ENCODE measurements around the gene WASF3. TPM values are rescaled to one million over a fixed set of nuclear protein-coding genes. Genes with fewer than 3 reads are reported as not detected.

WASF3 gene
- total RNA-seq, 1 experiment from 2014 or later = 4.6 TPM

DNA sequence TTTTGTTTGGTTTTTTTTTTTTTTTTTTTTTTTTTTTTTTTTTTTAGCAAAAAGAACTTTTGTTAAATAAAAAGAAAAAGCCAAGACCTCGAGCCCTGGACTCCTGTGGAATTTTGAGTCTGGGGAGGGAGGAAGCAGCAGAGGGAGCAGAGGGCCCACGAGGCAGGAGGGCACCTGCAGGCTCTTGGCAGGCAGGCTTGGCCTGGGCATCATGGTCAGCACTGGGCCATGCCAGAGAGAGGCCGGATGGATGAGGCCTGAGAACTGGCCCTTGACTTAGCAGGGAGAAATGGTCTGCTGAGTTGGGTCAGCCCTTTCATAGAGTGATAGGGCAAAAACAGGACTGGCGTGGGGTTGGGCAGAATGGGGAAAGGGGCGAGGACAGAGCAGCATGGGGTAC lies 102.7 kb downstream of the WASF3 start:
- Histone ChIP-seq H3K4me1 (ENCODE audit: insufficient read depth, low read length, poor library complexity, severe bottlenecking) (no peaks in the 10 kb centered on the region), H3K4me3 (ENCODE audit: low read depth, low read length, poor library complexity, severe bottlenecking) (no peak overlapping the region), H3K27ac (ENCODE audit: low read depth, low read length, poor library complexity, severe bottlenecking) (no peak overlapping the region), H3K9me3 (ENCODE audit: low read depth, low read length, poor library complexity, severe bottlenecking) (no peaks in the 10 kb centered on the region), H3K36me3 (ENCODE audit: insufficient read depth, low read length, poor library complexity, severe bottlenecking) (no peaks in the 10 kb centered on the region), H3K27me3 (replicated peaks; ENCODE audit: insufficient read depth, low read depth, low read length, poor library complexity) (no peaks in the 10 kb centered on the region)
- CTCF ChIA-PET = no interaction called here
- intact Hi-C loops (cut with micrococcal nuclease; ENCODE audit: unreplicated experiment) = no loop called here
- BruUV-seq (replicated peaks) = no TSS peak
- DNase-seq (ENCODE audit: low spot score) = no peak
- POLR2A ChIA-PET (ENCODE audit: low non-redundant PET) = no interaction called here
- no peak for TF ChIP-seq EZH2 (IDR thresholded peaks at IDR 0.05; ENCODE audit: borderline replicate concordance, low read depth, low read length, poor library complexity, severe bottlenecking)
- TF ChIP-seq, protein P1, sequence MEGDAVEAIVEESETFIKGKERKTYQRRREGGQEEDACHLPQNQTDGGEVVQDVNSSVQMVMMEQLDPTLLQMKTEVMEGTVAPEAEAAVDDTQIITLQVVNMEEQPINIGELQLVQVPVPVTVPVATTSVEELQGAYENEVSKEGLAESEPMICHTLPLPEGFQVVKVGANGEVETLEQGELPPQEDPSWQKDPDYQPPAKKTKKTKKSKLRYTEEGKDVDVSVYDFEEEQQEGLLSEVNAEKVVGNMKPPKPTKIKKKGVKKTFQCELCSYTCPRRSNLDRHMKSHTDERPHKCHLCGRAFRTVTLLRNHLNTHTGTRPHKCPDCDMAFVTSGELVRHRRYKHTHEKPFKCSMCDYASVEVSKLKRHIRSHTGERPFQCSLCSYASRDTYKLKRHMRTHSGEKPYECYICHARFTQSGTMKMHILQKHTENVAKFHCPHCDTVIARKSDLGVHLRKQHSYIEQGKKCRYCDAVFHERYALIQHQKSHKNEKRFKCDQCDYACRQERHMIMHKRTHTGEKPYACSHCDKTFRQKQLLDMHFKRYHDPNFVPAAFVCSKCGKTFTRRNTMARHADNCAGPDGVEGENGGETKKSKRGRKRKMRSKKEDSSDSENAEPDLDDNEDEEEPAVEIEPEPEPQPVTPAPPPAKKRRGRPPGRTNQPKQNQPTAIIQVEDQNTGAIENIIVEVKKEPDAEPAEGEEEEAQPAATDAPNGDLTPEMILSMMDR (conservative IDR thresholded peaks at IDR 0.05; ENCODE audit: low read depth, low read length) = no peak

GRCh38 chr13:26660766-26661165 lies 103.3 kb downstream of the WASF3 start:
- Histone ChIP-seq H3K36me3 (ENCODE audit: insufficient read depth, low read length, poor library complexity, severe bottlenecking) (no peaks in the 10 kb centered on the region), H3K4me3 (ENCODE audit: low read depth, low read length, poor library complexity, severe bottlenecking) (no peak overlapping the region), H3K27ac (ENCODE audit: low read depth, low read length, poor library complexity, severe bottlenecking) (no peak overlapping the region), H3K4me1 (ENCODE audit: insufficient read depth, low read length, poor library complexity, severe bottlenecking) (no peaks in the 10 kb centered on the region), H3K27me3 (replicated peaks; ENCODE audit: insufficient read depth, low read depth, low read length, poor library complexity) (no peaks in the 10 kb centered on the region), H3K9me3 (ENCODE audit: low read depth, low read length, poor library complexity, severe bottlenecking) (no peaks in the 10 kb centered on the region)
- no peak for DNase-seq (ENCODE audit: low spot score)
- TF ChIP-seq, protein P1 (conservative IDR thresholded peaks at IDR 0.05; ENCODE audit: low read depth, low read length) = no peak
- TF ChIP-seq EZH2 (IDR thresholded peaks at IDR 0.05; ENCODE audit: borderline replicate concordance, low read depth, low read length, poor library complexity, severe bottlenecking) = no peak
- ChIA-PET CTCF (no interaction called here), POLR2A (ENCODE audit: low non-redundant PET) (no interaction called here)
- intact Hi-C loops (cut with micrococcal nuclease; ENCODE audit: unreplicated experiment) = no loop called here
- no TSS peak for BruUV-seq (replicated peaks)

GRCh38 chr13:26663791-26664190 lies 106.3 kb downstream of the WASF3 start:
- H3K4me3 ChIP-seq (ENCODE audit: low read depth, low read length, poor library complexity, severe bottlenecking) = no peak overlapping the region
- intact Hi-C loops (cut with micrococcal nuclease; ENCODE audit: unreplicated experiment) = no loop called here
- no peaks in the 10 kb centered on the region for H3K4me1 ChIP-seq (ENCODE audit: insufficient read depth, low read length, poor library complexity, severe bottlenecking)
- H3K9me3 ChIP-seq (ENCODE audit: low read depth, low read length, poor library complexity, severe bottlenecking) = no peaks in the 10 kb centered on the region
- no peaks in the 10 kb centered on the region for H3K27me3 ChIP-seq (replicated peaks; ENCODE audit: insufficient read depth, low read depth, low read length, poor library complexity)
- no peaks in the 10 kb centered on the region for H3K36me3 ChIP-seq (ENCODE audit: insufficient read depth, low read length, poor library complexity, severe bottlenecking)
- TF ChIP-seq, protein P1 (conservative IDR thresholded peaks at IDR 0.05; ENCODE audit: low read depth, low read length) = no peak
- TF ChIP-seq EZH2 (IDR thresholded peaks at IDR 0.05; ENCODE audit: borderline replicate concordance, low read depth, low read length, poor library complexity, severe bottlenecking) = no peak
- no TSS peak for BruUV-seq (replicated peaks)
- POLR2A ChIA-PET (ENCODE audit: low non-redundant PET) = no interaction called here
- no peak for DNase-seq (ENCODE audit: low spot score)
- no peak overlapping the region for H3K27ac ChIP-seq (ENCODE audit: low read depth, low read length, poor library complexity, severe bottlenecking)
- CTCF ChIA-PET = no interaction called here

All from A673 (cell line).